ENCODE data around the gene MATK.
A peak's percentile ranks its signal among the peaks of the same experiment; 100 is the strongest.

The MATK gene

GRCh38 chr19:3788996-3789778 is 3.0 kb upstream of the MATK start:
- no peak for DNase-seq

DNA sequence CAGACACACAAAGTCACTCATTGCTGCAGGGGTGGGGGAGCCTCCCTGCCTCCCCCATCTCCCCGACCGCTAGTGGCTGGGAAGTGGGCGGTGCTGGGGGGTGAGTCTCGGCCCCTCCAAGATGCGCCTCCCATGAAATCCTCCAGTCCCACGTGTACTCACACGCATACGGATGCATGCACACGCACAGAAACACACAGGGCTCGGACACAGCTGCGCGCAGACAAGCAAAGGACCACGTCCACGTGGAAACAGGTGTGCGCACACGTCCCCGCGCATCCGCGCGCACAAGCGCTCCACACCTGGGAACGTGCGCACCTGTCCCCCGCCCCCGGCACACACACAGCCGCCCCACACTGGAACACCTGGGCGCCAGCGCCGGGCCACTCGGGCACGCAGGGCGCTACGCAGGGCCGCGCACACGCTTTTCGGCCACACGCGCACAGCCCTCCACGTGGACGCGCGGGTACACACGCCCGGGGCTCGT is 687 bp downstream of the MATK start:
- peak in 1 of 4 experiments; percentile 38 for DNase-seq

DNA sequence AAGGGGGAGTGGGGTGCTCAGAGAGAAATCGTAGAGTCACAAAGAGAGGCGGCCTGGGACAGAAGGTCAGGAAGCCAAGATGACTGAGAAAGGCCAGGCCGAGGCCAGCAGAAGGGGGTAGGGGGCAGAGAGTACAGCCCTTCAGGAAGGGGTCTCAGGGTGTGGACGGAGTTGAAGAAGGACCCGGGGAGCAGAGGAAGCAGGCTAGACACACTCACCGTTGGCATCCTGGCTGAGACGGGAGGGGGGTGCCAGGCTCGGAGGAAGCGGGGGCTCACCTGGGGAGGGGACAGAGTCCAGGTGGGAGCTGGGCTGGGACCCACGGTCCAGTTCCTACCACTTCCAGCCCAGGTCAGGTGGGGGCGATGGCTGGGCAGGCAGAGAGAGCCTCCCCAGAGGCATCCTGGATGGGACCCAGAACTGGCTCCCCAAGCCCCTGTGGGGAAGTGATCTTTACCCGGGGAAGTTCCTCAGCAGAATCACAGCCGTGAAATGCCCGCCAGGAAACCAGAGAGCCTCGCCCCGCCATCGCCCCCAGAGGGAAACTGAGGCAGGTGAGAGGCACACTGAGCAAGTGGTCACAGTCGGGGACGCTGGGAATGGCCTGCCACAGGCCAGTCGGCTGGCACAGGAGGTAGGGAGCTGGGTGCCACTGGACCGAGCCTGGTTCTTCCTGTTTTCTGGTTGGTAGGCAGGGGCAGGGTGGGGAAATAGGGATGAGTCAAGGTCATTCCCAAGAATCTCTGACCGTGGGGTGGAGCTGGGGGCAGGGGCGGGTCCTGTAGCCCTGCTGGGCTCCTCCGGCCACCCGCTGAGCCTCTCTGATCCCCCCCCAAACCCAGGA is 1.4 kb downstream of the MATK start:
- peak; percentile 82 to 89 (median 88) for DNase-seq

DNA sequence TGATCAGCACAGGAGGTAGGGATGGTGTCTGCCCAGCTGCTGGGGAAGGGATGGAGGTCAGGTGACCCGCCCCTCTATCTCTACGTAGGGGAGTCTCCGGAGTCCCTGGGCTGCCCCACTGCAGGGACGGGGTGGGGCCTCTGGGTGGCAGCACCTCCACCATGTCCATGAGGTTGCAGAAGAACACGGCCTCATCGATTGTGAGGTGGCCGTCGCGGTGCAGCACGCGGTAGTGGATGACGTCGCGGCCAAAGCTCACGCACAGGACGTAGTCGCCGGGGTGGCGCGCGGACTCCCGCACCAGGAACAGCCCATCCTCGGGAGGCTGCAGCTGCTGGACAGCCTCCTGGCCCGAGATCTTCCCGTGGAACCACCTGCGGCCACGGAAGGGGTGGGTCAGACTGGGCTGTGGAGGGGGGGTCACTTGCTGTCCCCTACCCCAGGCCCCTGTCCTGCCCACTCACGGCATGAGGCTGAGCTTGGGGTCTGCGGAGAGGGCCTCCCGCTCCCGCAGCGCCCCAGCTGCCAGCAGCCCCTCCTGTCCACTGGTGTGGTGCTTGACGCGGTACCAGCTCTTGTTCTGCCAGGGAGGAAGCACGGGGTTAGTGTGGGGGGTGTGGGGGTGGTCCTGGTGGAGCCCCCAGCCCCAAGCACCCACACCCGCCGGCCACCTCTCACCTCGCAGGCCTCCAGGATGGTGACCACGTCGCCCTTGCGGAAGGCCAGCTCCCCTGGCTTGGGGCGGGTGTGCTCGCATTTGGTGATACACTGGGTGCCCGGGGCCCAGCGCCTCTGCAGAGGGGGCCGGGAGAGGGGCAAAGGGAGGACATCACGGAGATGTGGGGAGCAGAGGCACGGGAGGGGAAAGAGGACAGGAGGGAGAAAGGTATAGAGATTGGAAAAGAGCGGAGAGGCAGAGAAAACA is 2.3 kb downstream of the MATK start:
- DNase-seq = peak in 2 of 4 experiments; percentile 24 to 51

DNA sequence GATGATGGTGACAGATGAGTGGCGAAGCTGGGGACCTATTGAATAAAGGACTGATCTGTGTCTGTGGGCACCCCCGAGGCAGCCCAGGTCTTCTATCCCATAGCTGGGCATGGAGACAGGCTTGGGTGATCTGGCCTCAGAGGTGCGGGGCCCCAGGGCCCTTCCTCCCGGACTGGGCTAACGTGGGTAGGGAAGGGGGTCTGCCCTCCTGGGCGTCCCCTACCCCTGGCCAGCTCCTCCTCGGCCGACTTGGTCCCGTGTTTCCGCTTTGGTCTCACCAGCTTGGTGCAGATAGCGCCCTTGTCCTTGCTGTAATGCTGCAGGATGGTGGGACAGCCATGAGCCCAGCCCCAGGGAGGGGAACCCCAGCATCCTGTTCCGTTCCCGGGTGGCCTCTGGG is 3.3 kb downstream of the MATK start:
- DNase-seq = no peak

DNA sequence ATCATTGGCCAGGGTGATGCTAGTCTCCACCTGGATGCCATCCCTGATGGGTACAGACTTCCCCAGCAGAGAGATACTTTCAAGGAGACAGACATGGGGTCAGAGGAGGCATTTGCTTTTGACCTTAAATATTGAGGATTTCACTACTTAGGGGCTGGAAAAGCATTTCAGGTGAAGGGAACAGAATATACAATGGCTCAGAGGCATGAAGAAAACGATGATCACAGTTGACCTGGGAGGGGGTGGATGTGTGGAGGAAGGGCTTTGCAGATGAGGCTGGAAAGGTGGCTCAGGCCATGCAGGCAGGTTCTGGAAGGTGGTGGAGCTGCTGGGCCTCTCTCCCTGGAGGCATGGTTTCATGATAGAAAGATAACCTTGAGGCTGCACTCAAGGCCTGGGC is 3.9 kb downstream of the MATK start:
- DNase-seq = no peak

- no peak for DNase-seq
These were observed 4.6 kb downstream of the MATK start for GRCh38 chr19:3781603-3782002.

GRCh38 chr19:3780786-3781304 is 5.3 kb downstream of the MATK start:
- peak in 1 of 4 experiments; percentile 22 for DNase-seq

- no peak for DNase-seq
These were observed 7.1 kb downstream of the MATK start for GRCh38 chr19:3778899-3779723.

GRCh38 chr19:3778104-3778867 is 7.9 kb downstream of the MATK start:
- no peak for DNase-seq

- no peak for DNase-seq
These were observed 9.6 kb downstream of the MATK start for GRCh38 chr19:3776479-3777040.

DNA sequence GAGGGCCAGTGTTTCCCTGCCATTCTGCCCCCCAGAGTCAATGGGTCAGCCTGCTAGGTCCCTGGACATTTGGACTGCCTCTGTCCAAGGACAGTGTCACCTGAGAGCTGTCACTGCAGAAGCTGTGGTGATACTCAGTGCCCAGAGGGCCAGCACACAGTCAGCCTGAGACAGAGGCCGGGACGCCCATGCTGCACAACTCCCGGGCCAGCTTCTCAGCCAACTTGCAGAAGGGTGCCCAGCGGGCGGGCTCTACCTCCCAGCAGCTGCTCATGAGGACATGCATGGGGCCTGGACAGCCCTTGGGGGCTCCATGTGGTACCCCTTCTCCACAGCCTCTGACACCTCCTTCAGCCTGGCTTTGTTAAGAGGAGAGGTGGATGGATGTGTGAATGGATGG is 10.3 kb downstream of the MATK start:
- no peak for DNase-seq

- DNase-seq = no peak
These were observed 10.8 kb downstream of the MATK start for GRCh38 chr19:3775374-3775711.

GRCh38 chr19:3774621-3775373 is 11.4 kb downstream of the MATK start:
- no peak for DNase-seq

DNA sequence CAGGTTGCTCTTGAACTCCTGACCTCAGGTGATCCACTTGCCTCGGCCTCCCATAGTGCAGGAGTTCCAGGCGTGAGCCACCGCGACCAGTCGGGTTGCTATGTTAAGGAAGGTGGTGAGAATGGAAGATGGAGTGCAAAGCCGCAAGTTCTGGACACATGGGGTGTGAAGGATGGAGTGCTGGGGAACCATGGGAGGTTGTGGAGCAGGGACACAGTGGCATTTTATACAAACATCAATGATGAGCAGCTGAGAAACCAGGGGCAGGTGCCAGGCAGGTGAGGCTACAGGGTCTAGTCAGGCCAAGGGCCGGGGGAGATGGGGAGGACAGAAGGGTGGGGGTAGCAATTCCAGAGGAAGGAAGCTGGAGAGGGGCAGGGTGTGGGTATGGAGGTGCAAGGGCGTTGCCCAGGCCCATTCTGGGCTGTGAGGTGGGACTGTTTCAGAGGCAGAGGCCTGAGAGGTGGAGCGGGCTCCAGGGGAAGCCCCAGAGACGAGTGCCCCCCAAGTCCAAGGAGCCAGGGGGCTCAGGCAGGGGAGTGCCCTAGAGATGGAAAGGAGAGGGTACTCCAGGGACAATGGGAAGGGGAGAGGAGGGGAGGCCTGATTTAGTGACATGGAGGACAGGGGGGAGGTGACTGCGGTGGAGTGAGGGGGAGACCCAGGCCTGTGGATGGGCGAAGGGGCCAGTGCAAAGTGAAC is 12.2 kb downstream of the MATK start:
- no peak for DNase-seq

GRCh38 chr19:3771906-3772455 is 14.2 kb downstream of the MATK start, which contains the start of gene RAX2:
RAX2 (minus strand) TSS chr19:3772228; CDS start chr19:3771742, 486 bp downstream.
- no peak for DNase-seq

- DNase-seq = no peak
These were observed 14.9 kb downstream of the MATK start for GRCh38 chr19:3771000-3771905.
